Measurements from ENCODE around the gene BOLL. TPM values are rescaled to one million over a fixed set of nuclear protein-coding genes. Genes with fewer than 3 reads are reported as not detected.

Gene BOLL, protein sequence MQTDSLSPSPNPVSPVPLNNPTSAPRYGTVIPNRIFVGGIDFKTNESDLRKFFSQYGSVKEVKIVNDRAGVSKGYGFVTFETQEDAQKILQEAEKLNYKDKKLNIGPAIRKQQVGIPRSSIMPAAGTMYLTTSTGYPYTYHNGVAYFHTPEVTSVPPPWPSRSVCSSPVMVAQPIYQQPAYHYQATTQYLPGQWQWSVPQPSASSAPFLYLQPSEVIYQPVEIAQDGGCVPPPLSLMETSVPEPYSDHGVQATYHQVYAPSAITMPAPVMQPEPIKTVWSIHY
- total RNA-seq, result not detected in 2 replicates

DNA sequence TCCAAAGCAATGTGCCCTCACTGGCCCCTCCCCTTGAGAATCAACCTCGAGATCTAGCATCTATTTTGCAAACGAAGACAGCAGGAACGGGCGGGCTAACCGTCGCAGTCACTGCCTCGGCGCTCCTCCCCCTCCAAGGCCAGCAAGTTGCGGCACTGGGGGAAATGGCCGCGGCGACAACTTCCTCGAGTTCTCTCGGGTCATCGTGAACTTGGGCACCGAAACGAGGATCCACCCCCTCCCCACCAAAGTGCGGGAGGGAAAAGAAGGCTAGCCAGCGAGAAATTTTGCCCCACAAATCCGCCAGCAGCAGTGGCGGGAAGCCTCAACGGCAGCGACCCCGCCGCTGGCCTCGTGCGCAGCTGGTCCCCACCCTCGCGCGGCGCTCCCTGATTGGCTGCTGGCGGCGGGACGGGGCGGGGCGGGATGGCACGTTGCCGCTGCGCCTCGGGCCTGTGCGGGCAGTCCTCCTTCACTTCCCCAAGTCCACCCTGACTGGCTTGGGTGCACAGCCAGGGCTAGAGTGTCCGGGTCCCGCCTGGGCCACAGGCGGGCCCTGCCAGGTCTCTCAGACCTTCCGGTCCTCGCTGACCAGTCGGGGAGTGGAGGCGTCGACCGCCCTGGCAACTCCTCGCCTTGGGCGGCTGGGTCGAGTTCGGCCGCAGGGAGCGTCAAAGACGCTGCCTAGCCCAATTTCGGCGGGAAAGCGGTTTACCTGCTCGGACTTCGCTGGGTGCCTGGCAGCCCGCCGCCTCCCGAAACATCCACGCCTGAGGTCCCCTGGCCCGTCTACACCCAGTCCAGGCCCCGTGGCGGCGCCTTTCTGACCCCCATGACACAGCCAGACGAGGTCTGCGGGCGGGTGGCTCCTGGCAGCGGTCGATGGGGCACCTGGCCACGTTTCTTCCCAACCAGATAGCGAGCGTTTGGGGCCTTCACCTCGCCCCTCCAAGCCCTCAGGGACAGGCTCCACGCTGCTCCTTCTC is at the start of gene BOLL:
Gene BOLL (minus strand): TSS at position 364 of the 986 bp plus-strand sequence. CDS start 3,469 bp downstream, outside the sequence.

DNA sequence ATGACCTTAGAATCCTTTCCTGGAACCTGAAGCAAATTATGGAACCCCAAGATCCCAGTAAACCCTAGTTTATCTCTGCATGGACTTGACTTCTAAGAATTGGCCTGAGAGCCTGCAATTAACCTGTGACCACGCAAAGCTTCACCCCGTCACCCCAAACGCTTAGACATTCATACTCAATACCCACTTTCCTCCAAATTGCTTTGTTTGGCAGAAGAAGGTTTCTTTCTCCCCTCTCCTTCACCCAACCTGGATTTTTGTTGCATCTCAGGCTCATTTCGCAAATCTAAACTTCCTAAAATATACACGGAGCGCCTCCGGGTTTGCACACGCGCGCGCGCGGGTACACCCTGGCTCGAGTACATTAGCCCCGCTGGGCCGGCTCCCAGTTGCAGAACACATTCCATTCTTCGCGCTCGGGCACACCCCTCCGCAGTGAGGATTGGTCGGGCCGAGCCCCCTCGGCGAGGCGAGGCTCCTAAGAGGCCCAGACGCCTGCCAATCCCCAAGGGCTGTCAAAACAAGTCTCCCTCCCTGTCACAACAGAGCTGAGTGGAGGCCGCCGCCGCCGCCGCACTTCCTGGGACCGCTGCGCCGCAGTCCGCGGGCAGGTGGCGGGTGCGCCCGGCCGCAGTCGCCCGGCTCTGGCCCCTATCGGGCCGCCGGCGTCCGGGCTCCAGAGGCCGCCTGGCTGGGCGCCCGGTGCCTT is 19.1 kb upstream of the BOLL start, which contains the start of gene PLCL1:
Gene PLCL1 (plus strand): TSS at position 545 of the 709 bp plus-strand sequence.

GRCh38 chr2:197705121-197705911 is 79.8 kb downstream of the BOLL start, which contains the start of gene MARS2:
TSS of gene MARS2 (plus strand) at chr2:197705369. CDS start at chr2:197705406, 37 bp downstream.

Other genes with a start within 250 kb of the BOLL start
- gene RFTN2, start 109.7 kb downstream of the BOLL start, total RNA-seq, result 6.9 and 10.5 TPM in 2 replicates
- gene MARS2, start 80.0 kb downstream of the BOLL start, total RNA-seq, result 1.8 and 2.3 TPM in 2 replicates
- 1.1 and 2.2 TPM in 2 replicates for gene PLCL1, start 19.3 kb upstream of the BOLL start, total RNA-seq